ENCODE results near the gene PRKCE.

DNA sequence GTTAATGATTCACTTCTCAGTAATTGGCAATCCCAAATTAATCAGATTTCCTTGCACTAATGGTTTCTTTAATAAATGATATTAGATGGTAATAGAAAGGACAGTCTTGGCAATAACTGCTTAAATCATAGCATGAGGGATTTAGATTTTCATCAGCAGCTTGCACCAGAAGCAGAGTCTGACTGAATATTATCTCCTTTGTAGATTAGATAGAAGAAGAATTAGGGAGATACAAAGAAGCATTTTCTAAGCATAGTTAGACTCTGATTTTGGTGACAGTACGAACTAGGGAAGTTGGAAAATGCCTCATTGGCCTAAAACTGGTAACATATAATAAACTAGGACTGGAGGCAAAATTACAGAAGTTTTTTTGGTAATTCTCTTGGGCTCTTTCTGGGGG is 412.9 kb downstream of the PRKCE start:
- TF ChIP-seq, protein P1, sequence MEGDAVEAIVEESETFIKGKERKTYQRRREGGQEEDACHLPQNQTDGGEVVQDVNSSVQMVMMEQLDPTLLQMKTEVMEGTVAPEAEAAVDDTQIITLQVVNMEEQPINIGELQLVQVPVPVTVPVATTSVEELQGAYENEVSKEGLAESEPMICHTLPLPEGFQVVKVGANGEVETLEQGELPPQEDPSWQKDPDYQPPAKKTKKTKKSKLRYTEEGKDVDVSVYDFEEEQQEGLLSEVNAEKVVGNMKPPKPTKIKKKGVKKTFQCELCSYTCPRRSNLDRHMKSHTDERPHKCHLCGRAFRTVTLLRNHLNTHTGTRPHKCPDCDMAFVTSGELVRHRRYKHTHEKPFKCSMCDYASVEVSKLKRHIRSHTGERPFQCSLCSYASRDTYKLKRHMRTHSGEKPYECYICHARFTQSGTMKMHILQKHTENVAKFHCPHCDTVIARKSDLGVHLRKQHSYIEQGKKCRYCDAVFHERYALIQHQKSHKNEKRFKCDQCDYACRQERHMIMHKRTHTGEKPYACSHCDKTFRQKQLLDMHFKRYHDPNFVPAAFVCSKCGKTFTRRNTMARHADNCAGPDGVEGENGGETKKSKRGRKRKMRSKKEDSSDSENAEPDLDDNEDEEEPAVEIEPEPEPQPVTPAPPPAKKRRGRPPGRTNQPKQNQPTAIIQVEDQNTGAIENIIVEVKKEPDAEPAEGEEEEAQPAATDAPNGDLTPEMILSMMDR (conservative IDR thresholded peaks at IDR 0.05; ENCODE audit: low read depth in 2 of 2), result no peak
- no peak for TF ChIP-seq JUNB (IDR thresholded peaks at IDR 0.05; ENCODE audit: unreplicated experiment)
- TF ChIP-seq POLR2AphosphoS5 (IDR thresholded peaks at IDR 0.05; ENCODE audit: low read depth), result no peak
- no peak for TF ChIP-seq STAT1 (IDR thresholded peaks at IDR 0.05; ENCODE audit: unreplicated experiment)
- no peak for TF ChIP-seq EZH2 (IDR thresholded peaks at IDR 0.05; ENCODE audit: low read depth, unreplicated experiment)
- no peak for TF ChIP-seq EZH2phosphoT487 (IDR thresholded peaks at IDR 0.05; ENCODE audit: unreplicated experiment)
- TF ChIP-seq NANOG (IDR thresholded peaks at IDR 0.05; ENCODE audit: borderline replicate concordance), result no peak
- TF ChIP-seq, protein P2, sequence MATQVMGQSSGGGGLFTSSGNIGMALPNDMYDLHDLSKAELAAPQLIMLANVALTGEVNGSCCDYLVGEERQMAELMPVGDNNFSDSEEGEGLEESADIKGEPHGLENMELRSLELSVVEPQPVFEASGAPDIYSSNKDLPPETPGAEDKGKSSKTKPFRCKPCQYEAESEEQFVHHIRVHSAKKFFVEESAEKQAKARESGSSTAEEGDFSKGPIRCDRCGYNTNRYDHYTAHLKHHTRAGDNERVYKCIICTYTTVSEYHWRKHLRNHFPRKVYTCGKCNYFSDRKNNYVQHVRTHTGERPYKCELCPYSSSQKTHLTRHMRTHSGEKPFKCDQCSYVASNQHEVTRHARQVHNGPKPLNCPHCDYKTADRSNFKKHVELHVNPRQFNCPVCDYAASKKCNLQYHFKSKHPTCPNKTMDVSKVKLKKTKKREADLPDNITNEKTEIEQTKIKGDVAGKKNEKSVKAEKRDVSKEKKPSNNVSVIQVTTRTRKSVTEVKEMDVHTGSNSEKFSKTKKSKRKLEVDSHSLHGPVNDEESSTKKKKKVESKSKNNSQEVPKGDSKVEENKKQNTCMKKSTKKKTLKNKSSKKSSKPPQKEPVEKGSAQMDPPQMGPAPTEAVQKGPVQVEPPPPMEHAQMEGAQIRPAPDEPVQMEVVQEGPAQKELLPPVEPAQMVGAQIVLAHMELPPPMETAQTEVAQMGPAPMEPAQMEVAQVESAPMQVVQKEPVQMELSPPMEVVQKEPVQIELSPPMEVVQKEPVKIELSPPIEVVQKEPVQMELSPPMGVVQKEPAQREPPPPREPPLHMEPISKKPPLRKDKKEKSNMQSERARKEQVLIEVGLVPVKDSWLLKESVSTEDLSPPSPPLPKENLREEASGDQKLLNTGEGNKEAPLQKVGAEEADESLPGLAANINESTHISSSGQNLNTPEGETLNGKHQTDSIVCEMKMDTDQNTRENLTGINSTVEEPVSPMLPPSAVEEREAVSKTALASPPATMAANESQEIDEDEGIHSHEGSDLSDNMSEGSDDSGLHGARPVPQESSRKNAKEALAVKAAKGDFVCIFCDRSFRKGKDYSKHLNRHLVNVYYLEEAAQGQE (IDR thresholded peaks at IDR 0.05; ENCODE audit: unreplicated experiment), result no peak
- TF ChIP-seq, protein P3, sequence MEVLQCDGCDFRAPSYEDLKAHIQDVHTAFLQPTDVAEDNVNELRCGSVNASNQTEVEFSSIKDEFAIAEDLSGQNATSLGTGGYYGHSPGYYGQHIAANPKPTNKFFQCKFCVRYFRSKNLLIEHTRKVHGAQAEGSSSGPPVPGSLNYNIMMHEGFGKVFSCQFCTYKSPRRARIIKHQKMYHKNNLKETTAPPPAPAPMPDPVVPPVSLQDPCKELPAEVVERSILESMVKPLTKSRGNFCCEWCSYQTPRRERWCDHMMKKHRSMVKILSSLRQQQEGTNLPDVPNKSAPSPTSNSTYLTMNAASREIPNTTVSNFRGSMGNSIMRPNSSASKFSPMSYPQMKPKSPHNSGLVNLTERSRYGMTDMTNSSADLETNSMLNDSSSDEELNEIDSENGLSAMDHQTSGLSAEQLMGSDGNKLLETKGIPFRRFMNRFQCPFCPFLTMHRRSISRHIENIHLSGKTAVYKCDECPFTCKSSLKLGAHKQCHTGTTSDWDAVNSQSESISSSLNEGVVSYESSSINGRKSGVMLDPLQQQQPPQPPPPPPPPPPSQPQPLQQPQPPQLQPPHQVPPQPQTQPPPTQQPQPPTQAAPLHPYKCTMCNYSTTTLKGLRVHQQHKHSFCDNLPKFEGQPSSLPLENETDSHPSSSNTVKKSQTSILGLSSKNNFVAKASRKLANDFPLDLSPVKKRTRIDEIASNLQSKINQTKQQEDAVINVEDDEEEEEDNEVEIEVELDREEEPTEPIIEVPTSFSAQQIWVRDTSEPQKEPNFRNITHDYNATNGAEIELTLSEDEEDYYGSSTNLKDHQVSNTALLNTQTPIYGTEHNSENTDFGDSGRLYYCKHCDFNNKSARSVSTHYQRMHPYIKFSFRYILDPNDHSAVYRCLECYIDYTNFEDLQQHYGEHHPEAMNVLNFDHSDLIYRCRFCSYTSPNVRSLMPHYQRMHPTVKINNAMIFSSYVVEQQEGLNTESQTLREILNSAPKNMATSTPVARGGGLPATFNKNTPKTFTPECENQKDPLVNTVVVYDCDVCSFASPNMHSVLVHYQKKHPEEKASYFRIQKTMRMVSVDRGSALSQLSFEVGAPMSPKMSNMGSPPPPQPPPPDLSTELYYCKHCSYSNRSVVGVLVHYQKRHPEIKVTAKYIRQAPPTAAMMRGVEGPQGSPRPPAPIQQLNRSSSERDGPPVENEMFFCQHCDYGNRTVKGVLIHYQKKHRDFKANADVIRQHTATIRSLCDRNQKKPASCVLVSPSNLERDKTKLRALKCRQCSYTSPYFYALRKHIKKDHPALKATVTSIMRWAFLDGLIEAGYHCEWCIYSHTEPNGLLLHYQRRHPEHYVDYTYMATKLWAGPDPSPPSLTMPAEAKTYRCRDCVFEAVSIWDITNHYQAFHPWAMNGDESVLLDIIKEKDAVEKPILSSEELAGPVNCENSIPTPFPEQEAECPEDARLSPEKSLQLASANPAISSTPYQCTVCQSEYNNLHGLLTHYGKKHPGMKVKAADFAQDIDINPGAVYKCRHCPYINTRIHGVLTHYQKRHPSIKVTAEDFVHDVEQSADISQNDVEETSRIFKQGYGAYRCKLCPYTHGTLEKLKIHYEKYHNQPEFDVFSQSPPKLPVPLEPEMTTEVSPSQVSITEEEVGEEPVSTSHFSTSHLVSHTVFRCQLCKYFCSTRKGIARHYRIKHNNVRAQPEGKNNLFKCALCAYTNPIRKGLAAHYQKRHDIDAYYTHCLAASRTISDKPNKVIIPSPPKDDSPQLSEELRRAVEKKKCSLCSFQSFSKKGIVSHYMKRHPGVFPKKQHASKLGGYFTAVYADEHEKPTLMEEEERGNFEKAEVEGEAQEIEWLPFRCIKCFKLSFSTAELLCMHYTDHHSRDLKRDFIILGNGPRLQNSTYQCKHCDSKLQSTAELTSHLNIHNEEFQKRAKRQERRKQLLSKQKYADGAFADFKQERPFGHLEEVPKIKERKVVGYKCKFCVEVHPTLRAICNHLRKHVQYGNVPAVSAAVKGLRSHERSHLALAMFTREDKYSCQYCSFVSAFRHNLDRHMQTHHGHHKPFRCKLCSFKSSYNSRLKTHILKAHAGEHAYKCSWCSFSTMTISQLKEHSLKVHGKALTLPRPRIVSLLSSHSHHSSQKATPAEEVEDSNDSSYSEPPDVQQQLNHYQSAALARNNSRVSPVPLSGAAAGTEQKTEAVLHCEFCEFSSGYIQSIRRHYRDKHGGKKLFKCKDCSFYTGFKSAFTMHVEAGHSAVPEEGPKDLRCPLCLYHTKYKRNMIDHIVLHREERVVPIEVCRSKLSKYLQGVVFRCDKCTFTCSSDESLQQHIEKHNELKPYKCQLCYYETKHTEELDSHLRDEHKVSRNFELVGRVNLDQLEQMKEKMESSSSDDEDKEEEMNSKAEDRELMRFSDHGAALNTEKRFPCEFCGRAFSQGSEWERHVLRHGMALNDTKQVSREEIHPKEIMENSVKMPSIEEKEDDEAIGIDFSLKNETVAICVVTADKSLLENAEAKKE (CRISPR knock-in tag; IDR thresholded peaks at IDR 0.05), result no peak
- no peak for TF ChIP-seq CREB1 (CRISPR knock-in tag; IDR thresholded peaks at IDR 0.05; ENCODE audit: low read depth)
